HG02973 (cell line): ENCODE measurements around the gene SLC1A5.

Experiments used
- ATAC-seq: cut with Tn5 transposase; IDR thresholded peaks from one replicate; pipeline ENCODE4 v1.9.1; 2021; ENCODE audit warnings: moderate library complexity; ENCODE audit not compliant: unreplicated experiment

Gene SLC1A5

DNA sequence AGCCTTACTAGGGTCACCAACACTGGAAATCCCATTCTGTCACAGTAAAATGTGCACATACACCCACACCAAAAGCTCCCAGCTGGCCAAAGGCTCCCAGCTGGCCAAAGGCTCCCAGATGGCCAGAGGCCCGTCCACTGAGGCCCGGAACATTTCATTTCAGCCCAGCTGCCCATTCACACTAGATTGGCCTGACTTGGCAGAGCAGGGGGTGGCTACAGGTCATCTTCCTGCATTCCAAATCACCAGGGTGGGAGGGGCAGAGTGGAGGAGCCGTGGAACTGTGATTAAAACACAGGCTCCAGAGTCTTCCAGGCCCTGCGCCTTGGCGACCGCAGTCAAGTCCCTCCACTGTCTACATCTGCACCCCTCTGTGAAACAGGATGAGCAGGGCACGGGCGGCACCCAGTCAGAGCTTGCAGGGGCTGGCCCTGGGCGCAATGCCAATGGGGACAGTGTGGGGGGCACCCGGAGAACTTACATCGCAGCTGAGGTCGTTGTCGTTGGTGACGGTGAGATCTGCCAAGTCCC lies 61.4 kb downstream of the SLC1A5 start:
- ATAC-seq, result no peak

DNA sequence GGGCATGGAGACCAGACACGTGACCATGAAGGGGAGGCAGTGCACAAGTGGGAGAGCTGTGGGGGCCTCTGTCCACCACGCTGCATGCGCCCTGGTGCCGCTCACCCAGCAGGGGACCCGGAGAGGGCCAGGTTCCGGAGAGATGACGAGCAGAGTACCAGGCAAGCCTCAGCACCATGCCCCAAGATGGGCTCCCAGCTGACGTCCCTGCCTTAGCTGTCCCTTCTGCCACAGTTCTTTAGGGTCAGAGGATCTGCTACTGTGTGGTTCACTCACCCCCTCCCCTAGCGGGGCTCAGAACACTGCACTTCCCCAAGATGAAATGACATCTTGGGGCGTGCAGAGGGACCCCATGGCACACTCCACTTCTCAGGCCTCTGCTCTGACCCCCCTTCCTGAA lies 61.8 kb downstream of the SLC1A5 start:
- ATAC-seq, result no peak

GRCh38 chr19:46725859-46726393 lies 62.5 kb downstream of the SLC1A5 start:
- no peak for ATAC-seq

DNA sequence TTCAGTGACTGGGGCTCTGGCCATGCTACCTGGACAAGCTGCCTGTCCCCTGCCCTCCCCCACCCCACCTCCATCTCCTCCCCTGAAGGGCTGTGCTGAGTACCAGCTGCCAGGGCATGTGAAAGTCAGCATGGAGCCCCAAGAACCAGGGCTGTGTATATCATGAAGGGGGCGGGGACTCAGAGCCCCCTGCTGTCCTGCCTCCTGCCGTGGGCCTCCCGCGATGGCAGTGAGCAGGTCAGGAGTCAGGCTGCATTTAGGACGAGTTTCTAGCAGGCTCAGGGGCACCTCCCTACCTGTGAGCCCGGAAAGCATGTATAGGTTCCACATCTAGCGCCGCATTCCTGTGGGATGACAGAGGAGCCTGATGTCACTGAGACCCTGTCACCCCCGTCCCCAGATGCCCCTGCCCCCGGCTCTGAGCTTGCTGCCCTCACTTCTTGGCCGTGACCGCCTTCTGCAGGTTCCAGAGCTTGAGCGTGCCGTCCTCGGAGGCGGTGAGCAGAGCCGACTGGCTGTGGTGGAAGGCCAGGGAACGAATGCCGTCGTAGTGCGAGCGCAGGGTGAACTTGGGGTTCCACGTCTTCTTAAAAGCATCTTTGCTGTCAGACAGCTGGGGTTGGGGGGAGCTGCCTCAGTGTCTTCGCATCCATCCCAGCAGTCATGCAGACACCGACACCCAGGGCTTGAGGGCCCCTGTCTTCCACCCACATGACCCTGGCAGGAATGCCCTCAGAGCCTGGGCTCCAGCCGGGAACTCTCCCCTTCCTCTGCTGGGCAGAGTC lies 63.2 kb downstream of the SLC1A5 start:
- ATAC-seq, result no peak
